NB4 (cell line): ENCODE results near the gene RNF19B.

Experiments used
- MYC ChIP-seq: IDR thresholded peaks from 2 replicates; pipeline ENCODE4 v1.6.1; 2011; ENCODE audit warnings: low read depth, low read length
- POLR2A ChIP-seq: IDR thresholded peaks from 2 replicates; pipeline ENCODE4 v1.6.1; 2011; ENCODE audit warnings: mild to moderate bottlenecking; ENCODE audit not compliant: insufficient read length; ENCODE audit errors: extremely low read depth
- TF ChIP-seq, protein P1 (sequence below): IDR thresholded peaks from 2 replicates; pipeline ENCODE4 v1.6.1; 2011; ENCODE audit warnings: low read depth, low read length
- TF ChIP-seq, protein P2 (sequence below): IDR thresholded peaks from one replicate; pipeline ENCODE4 v1.5.1; 2012; ENCODE audit warnings: low read depth, low read length

DNA sequence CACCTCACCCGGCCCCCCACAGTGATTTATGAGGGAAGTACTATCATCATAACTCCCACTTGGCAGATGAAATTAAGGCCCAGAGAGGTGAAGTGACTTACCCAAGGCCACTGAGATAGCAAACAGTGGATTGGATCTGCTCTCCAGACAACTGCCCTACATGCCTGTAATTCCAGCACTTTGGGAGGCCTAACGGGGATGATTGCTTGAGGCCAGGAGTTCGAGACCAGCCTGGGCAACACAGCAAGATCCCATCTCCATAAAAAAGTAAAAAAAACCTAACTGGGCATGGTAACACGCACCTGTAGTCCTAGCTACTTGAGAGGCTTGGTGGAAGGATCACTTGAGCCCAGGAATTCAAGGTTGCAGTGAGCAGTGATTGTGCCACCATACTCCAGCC lies 14.2 kb upstream of the RNF19B start:
- TF ChIP-seq, protein P1, sequence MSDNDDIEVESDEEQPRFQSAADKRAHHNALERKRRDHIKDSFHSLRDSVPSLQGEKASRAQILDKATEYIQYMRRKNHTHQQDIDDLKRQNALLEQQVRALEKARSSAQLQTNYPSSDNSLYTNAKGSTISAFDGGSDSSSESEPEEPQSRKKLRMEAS, result no peak
- TF ChIP-seq, protein P2, sequence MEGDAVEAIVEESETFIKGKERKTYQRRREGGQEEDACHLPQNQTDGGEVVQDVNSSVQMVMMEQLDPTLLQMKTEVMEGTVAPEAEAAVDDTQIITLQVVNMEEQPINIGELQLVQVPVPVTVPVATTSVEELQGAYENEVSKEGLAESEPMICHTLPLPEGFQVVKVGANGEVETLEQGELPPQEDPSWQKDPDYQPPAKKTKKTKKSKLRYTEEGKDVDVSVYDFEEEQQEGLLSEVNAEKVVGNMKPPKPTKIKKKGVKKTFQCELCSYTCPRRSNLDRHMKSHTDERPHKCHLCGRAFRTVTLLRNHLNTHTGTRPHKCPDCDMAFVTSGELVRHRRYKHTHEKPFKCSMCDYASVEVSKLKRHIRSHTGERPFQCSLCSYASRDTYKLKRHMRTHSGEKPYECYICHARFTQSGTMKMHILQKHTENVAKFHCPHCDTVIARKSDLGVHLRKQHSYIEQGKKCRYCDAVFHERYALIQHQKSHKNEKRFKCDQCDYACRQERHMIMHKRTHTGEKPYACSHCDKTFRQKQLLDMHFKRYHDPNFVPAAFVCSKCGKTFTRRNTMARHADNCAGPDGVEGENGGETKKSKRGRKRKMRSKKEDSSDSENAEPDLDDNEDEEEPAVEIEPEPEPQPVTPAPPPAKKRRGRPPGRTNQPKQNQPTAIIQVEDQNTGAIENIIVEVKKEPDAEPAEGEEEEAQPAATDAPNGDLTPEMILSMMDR, result no peak
- TF ChIP-seq POLR2A (no peak), MYC (no peak)
